ENCODE measurements around the gene SPON1. TPM values are rescaled to one million over a fixed set of nuclear protein-coding genes. Genes with fewer than 3 reads are reported as not detected.

Gene SPON1
- total and polyA plus RNA-seq, 2 of the 8 experiments (the other 6 are each of a cell fraction or from before 2014, with no cell fraction given) = 1.5 to 5.4 TPM

GRCh38 chr11:14193644-14194043 lies 231.1 kb downstream of the SPON1 start:
- Histone ChIP-seq H2BK12ac (ENCODE audit: low read depth, low read length) (no peak overlapping the region), H3K4ac (replicated peaks; ENCODE audit: insufficient read length, low read depth, low read length) (no peak overlapping the region), H3K56ac (replicated peaks; ENCODE audit: insufficient read length, low read depth, low read length) (no peak overlapping the region), H3K79me1 (ENCODE audit: low read depth, low read length) (no peaks in the 10 kb centered on the region), H2BK120ac (replicated peaks; ENCODE audit: low read depth, low read length) (no peak overlapping the region), H2BK5ac (ENCODE audit: low read depth, low read length) (no peak overlapping the region), H3K23ac (ENCODE audit: insufficient read length) (no peak overlapping the region), H3K4me2 (ENCODE audit: insufficient read depth in 1 of 2, low read depth in 2 of 2, low read length in 2 of 2) (no peak overlapping the region), H3K23me2 (ENCODE audit: low read depth, low read length) (no peaks in the 10 kb centered on the region), H2AK5ac (ENCODE audit: low read depth, low read length) (no peak overlapping the region), H4K20me1 (replicated peaks in 1 of 2; ENCODE audit: control insufficient read depth in 1 of 2, insufficient read depth in 2 of 2, low read length in 2 of 2) (no peaks in the 10 kb centered on the region), H3K18ac (ENCODE audit: extremely low read depth, low read length) (no peak overlapping the region), H2BK20ac (ENCODE audit: low read length) (no peak overlapping the region), H3K27me3 (replicated peaks in 1 of 4; ENCODE audit: control insufficient read depth in 3 of 4, extremely low read depth in 1 of 4, insufficient read depth in 3 of 4, low read length in 3 of 4) (no peaks in the 10 kb centered on the region), H4K91ac (replicated peaks; ENCODE audit: insufficient read length, low read length) (no peak overlapping the region), H3K4me3 (ENCODE audit: extremely low read depth in 1 of 4, insufficient read depth in 2 of 4, low read depth in 3 of 4, low read length in 4 of 4) (no peak overlapping the region), H2AFZ (ENCODE audit: low read length) (0 out of 2 replicates have a peak overlapping the region, but pooled peaks have one; percentile 10), H2BK15ac (ENCODE audit: low read length) (no peak overlapping the region), H4K8ac (ENCODE audit: extremely low read depth, insufficient read depth, low read length) (no peak overlapping the region), H3K36me3 (ENCODE audit: control insufficient read depth in 2 of 4, insufficient read depth in 4 of 4, low read length in 3 of 4) (no peaks in the 10 kb centered on the region), H3K79me2 (ENCODE audit: control insufficient read depth in 1 of 2, insufficient read depth in 2 of 2, low read length in 2 of 2) (no peaks in the 10 kb centered on the region), H3K27ac (ENCODE audit: low read depth, low read length) (no peak overlapping the region), H3K14ac (ENCODE audit: insufficient read length) (no peak overlapping the region), H3K9me3 (ENCODE audit: insufficient read depth in 2 of 2, low read depth in 1 of 2, low read length in 1 of 2) (no peaks in the 10 kb centered on the region), H3K9ac (replicated peaks in 1 of 4; ENCODE audit: extremely low read depth in 1 of 4, low read depth in 3 of 4, low read length in 3 of 4) (no peak overlapping the region), H3K4me1 (replicated peaks in 1 of 4; ENCODE audit: control insufficient read depth in 3 of 4, insufficient read depth in 4 of 4, low read length in 3 of 4) (peaks cover 0 to 3% (median 0%) of the 10 kb centered on the region in 4 experiments; a peak in 2 of 7 replicates), H4K5ac (ENCODE audit: insufficient read length, low read depth, low read length) (no peak overlapping the region)
- POLR2A ChIA-PET (ENCODE audit: partially characterized antibody) = no interaction called here
- DNase-seq (ENCODE audit: low read depth in 1 of 2, low spot score in 2 of 2) (no peak), FAIRE-seq (no peak)
- CTCF ChIA-PET (ENCODE audit: partially characterized antibody) = interaction anchor here (0.5 to 2.7 kb wide), 12 partner anchors 11 to 418 kb away, joined by 3 to 11 read pairs (median 4); no protein-coding TSS in a partner anchor
- WGBS, 2 experiments (ENCODE audit: extremely low coverage in 1 of 2, insufficient coverage in 1 of 2, insufficient read length in 1 of 2, insufficient replicate concordance in 2 of 2, low coverage in 1 of 2, low lambda C conversion rate in 2 of 2, missing lambda C conversion rate in 1 of 2) = 61% methylated on average over 3 of the region's 3 CpGs; no CpG with 5 or more reads in 1 of the 2 experiments
- TF ChIP-seq ASH2L (IDR thresholded peaks at IDR 0.05; ENCODE audit: low read length) (no peak), SP1 (IDR thresholded peaks at IDR 0.05; ENCODE audit: low read depth, low read length) (no peak), RFX5 (IDR thresholded peaks at IDR 0.05; ENCODE audit: borderline replicate concordance, low read depth, low read length) (no peak), MAFK (IDR thresholded peaks at IDR 0.05; ENCODE audit: low read depth, low read length) (no peak), TAF1 (IDR thresholded peaks at IDR 0.05; ENCODE audit: low read depth, low read length) (no peak), GTF2F1 (IDR thresholded peaks at IDR 0.05; ENCODE audit: borderline replicate concordance, low read depth, low read length) (no peak), RBBP5 (IDR thresholded peaks at IDR 0.05; ENCODE audit: borderline replicate concordance, low read depth, low read length) (no peak), CHD2 (IDR thresholded peaks at IDR 0.05; ENCODE audit: low read length) (no peak), HDAC6 (IDR thresholded peaks at IDR 0.05; ENCODE audit: low read depth, low read length) (no peak), KDM4A (IDR thresholded peaks at IDR 0.05; ENCODE audit: low read depth, low read length, severe bottlenecking) (no peak), CBX8 (IDR thresholded peaks at IDR 0.05; ENCODE audit: borderline replicate concordance, low read depth, low read length) (no peak), EGR1 (IDR thresholded peaks at IDR 0.05; ENCODE audit: borderline replicate concordance, low read depth, low read length) (no peak), SIRT6 (IDR thresholded peaks at IDR 0.05; ENCODE audit: low read length) (no peak)
- TF ChIP-seq, protein P1, sequence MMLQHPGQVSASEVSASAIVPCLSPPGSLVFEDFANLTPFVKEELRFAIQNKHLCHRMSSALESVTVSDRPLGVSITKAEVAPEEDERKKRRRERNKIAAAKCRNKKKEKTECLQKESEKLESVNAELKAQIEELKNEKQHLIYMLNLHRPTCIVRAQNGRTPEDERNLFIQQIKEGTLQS (IDR thresholded peaks at IDR 0.05; ENCODE audit: insufficient read depth, low read depth, low read length) = no peak
